GM21360 (cell line): ENCODE data around the gene SLC38A9.

Experiments
- ATAC-seq: cut with Tn5 transposase; IDR thresholded peaks from one replicate; pipeline ENCODE4 v1.9.1; 2021; ENCODE audit warnings: mild to moderate bottlenecking, moderate library complexity; ENCODE audit not compliant: unreplicated experiment

Gene SLC38A9

GRCh38 chr5:55657443-55657842 lies 54.7 kb downstream of the SLC38A9 start:
- ATAC-seq = no peak

GRCh38 chr5:55650386-55650785 lies 61.7 kb downstream of the SLC38A9 start:
- no peak for ATAC-seq

DNA sequence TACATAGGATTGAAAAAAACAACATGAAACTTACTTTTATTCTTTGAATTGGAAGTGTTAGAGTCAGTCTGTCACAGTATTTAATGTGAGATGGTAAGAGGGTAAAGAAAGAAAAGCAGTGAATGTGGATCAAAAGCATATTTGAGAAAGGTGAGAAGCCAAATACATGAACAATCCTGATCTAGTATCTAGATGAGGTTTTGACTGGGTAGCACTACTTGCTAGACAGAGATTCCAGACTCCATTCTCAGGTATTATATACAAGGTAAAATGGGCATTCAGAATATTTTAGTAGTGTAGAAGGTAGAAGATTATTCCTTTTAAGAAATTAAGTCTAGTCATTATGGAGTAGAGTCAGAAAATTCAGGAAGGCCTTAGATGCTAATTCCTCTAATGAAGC lies 62.2 kb downstream of the SLC38A9 start:
- ATAC-seq = no peak

- ATAC-seq = no peak
Observed at GRCh38 chr5:55645304-55645703, 66.8 kb downstream of the SLC38A9 start.

DNA sequence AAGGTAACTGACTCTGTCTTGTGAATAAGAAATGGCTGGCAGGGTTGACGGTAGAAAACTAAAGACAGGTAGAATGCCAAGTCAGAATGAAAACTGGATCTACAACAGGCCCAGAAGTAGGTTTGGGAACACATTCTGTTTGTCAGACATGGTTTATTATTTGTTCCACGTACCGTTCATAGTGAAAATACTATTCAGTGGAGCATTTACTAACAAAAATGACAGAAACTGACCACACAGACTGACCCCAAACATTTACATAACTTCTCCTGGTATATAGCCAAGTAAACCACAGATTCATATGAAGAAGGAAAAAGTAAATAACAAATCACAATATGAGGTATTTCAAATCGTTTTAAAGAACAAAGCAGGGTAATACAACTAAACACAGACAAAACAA lies 73.7 kb downstream of the SLC38A9 start:
- ATAC-seq = no peak

DNA sequence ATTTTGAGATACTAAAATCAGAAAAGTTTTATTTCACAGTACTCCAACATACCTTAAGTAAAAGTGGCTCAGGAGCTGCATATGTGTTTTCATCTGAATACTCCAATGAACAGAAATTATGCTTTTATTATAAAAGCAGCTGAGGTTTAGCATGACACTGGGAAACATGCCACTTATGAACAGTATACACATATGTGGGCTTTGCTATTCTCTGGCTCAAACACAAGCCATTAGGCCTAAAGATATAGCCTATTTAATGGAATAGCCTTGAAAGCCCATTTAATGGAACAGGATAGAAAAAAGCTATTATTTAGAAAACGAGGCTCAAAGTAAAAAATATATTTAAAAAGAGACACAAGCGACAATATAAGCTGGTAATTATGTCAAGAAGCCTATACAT lies 74.1 kb downstream of the SLC38A9 start:
- ATAC-seq = no peak

GRCh38 chr5:55636683-55637082 lies 75.4 kb downstream of the SLC38A9 start:
- no peak for ATAC-seq

GRCh38 chr5:55636177-55636576 lies 75.9 kb downstream of the SLC38A9 start:
- ATAC-seq = no peak

GRCh38 chr5:55634866-55635265 lies 77.3 kb downstream of the SLC38A9 start:
- ATAC-seq = no peak

DNA sequence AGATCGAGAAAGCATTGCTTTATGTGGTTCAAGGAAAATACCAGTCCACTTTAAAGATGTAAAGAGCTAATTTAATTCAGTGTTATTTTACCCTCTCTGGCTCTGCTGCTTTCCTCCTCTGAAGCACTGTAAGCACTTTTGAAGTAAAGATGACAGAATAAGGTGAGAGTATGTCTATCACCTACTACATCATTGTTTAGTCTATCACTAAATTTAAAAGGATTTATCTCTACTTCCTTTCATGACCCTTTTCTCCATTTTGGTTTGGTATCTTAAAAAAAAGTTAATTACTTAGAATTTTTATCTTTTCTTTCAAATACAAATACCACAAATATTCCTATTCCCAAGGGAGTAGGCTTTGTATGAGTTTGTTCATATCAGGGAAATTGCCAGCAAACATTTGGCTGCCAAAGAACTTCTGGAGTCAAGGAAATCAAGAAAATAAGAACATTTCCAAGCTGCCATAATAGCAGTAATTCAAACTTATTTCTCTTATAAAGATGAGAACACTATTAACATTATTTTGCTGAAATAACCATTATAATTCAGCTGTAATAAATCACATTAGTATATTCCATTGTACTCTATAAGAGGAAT lies 77.8 kb downstream of the SLC38A9 start:
- ATAC-seq = no peak

- no peak for ATAC-seq
Observed at GRCh38 chr5:55633574-55634208, 78.4 kb downstream of the SLC38A9 start.

- no peak for ATAC-seq
Observed at GRCh38 chr5:55629815-55630214, 82.3 kb downstream of the SLC38A9 start.

DNA sequence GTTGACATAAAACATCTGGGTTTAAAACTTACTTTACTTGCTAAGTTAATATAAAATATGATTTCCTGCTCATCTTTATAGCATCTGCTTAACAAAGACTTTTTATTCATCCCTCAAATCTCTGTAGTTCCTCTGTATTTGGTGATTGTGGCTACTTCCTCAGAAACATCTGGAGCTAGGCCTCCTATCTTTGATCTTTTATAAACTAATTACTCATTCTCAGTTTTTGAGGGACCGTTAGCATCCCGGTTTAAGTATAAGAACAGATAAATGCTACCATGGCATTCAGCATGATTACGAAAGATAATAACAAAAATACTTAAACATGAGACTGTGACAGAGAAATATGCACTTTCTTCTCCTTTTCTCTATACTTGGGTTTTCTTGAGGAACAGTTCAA lies 85.3 kb downstream of the SLC38A9 start:
- ATAC-seq = no peak

- ATAC-seq = no peak
Observed at GRCh38 chr5:55625913-55626312, 86.2 kb downstream of the SLC38A9 start.

GRCh38 chr5:55625589-55625909 lies 86.6 kb downstream of the SLC38A9 start:
- ATAC-seq = no peak

DNA sequence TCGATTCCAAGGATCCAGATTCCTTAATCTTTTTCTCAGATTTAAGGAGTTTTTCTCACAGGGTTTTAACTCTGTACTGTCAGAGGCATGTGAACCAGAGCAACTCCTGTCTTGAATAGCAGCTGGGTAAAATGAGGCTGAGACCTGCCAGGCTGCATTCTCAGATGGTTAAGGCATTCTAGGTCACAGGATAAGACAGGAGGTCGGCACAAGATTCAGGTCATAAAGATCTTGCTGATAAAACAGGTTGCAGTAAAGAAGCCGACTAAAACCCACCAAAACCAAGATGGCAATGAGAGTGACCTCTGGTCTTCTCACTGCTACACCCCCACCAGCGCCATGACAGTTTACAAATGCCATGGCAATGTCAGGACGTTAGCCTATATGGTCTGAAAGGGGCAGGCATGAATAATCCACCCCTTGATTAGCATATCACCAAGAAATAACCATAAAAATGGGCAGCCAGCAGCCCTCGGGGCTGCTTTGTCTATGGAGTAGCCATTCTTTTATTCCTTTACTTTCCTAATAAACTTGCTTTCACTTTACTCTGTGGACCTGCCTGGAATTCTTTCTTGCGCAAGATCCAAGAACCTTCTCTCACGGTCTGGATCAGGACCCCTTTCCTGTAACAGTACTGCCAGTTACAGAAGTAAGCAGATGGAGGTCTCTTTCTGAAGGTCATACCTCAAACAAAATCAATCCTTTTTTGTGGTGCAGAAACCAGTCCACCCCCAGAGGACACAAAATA lies 87.1 kb downstream of the SLC38A9 start:
- no peak for ATAC-seq

DNA sequence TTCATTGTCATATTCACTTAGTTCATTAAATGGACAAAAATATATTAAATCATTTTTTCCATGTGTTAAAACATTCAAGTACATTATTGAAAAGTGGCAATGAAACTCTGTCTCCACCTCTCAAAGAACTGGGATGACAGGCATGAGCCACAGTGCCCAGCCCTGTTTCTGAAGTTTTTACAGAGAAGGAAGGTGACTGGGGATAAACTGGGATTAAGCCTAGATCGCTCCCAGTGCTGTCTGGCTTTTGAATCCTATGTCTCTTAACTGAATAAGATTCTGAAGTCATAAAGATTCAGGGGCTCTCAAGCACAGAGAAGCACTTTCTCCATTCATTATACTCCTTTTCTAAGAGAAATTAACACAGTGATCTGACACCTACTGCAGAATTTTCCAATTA lies 88.3 kb downstream of the SLC38A9 start:
- no peak for ATAC-seq

DNA sequence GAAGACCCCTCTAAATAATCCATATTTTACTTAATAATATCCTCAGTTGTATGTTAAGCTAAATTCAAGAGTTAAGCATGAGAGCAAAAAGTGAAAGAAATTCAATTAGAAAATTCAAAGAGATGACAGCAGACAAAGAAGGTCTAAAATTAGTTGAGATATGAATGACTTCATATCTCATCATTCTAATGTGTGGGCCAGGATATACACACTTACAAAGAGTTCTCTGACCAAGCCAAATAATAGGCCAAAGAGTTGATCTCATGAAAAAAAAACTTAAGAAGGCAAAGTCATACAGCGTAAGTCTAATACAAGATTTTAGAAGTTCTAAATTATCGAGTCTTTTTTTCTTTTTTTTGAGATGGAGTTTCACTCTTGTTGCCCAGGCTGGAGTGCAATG lies 89.7 kb downstream of the SLC38A9 start:
- no peak for ATAC-seq

GRCh38 chr5:55621229-55621628 lies 90.9 kb downstream of the SLC38A9 start:
- no peak for ATAC-seq

DNA sequence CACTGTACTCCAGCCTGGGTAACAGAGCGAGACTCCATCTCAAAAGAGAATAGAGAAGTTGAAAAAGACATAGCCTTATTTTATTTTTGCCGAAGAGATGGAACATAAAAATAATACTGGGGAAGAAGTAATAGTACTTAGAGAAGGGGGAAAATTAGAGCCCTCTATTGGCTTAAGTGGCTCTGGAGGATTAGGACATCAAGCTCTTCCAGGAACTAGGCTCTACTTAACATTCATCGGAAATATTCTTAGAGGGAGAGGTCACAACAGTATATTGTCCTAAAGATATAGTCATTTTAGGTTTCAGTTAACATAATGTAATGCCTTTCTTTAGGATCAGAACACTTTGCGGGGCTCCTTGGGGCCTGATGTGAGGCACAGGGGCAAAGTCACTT lies 91.4 kb downstream of the SLC38A9 start:
- no peak for ATAC-seq

DNA sequence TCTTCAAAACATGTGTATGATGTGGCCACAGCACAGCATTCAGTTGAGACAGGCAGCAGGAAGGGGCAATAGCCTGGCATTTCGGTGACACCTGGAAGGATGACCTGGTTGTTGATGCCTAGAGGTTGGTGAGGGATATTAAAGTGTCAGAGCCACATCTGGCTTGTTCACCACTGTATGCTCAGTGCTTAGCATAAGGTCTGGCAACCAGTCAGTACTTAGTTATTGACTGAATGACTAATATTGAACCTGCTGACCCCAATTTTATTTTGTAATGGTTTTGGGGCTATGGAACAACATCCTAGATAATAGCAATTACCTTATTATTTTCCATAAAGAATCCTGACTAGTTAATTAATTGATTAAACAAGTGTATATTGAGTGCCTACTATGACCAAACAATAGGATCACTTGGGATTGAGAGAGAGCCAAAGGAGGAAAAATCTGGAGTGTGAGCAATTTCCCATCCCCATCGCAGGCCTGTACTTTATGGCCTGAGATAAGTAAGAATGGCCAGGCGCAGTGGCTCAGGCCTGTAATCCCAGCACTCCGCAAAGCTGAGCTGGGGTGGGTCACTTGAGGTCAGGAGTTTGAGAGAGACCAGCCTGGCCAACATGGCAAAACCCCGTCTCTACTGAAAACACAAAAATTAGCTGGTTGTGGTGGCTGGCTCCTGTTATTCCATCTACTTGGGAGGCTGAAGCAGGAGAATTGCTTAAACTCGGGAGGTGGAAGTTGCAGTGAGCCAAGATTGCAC lies 91.9 kb downstream of the SLC38A9 start:
- ATAC-seq = no peak

GRCh38 chr5:55618318-55618717 lies 93.8 kb downstream of the SLC38A9 start:
- ATAC-seq = no peak
